HG03469 (cell line): ENCODE measurements around the gene CYP11A1.

ENCODE experiments used
- ATAC-seq: cut with Tn5 transposase; IDR thresholded peaks from one replicate; pipeline ENCODE4 v1.9.1; 2021; ENCODE audit warnings: mild to moderate bottlenecking, moderate library complexity, moderate number of reproducible peaks; ENCODE audit not compliant: unreplicated experiment

Gene CYP11A1

GRCh38 chr15:74350295-74351275, 16.9 kb downstream of the CYP11A1 start:
- no peak for ATAC-seq

DNA sequence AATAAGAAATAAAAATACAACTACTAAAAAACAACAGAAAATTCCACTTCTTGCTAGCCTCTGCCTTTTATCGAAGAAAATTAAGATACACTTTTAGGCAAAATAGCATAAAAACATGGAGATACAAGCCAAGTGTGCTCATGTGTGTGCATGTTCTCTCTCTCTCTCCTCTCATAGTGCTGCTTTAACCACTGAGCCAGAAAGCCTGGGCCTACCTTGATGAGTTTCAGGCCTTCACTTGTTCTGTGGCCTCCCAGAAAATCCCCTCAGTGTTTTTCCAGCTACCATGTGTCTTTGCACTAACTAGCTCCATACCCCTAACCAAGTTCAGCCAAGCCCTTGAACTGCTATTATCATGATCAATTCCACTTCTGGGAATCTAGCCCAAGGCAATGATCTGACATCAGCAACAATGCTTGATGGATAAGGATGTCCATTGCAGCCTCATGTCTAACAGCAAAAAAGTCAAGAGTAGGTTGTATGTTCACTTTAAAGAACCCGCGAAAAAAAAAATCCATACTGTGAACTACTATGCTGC, 18.1 kb downstream of the CYP11A1 start:
- no peak for ATAC-seq

DNA sequence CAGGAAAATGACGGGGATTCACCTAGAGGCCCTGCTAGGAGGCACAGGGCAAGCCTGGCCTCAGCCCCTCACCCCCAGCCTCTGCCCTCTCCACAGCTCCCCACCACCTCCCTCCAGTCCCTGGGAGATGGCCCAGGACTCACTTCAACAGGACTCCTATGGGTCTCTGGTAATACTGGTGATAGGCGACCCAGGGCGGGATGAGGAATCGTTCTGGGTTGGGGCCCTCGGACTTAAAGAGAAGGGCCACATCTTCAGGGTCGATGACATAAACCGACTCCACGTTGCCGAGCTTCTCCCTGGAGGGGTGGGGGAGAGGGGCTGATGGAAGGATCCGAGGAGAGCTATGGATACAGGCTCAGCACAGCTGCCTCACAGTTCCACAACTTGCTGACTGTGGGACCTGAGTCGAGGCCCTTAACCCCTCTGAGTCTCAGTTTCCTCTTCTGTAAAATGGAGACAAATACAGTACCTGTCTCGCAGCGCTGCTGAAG, 19.6 kb downstream of the CYP11A1 start:
- ATAC-seq: no peak

DNA sequence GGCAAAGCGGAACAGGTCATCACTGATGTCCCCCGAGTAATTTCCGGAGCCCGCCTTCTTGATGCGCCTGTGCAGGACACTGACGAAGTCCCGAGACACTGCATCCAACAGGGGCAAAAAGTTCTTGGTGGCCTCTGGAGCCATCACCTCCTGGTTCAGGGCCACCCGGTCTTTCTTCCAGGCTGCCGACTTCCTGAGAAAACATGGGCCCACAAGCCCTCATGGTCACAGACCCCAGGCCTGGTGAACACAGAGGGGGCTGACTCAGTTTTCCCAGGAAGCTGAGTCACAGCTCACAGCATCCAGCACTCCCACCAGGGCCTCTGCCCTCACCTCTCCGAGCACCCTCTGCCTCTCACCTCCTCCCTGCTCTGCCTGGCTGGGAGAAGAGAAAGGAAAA, 22.4 kb downstream of the CYP11A1 start:
- ATAC-seq: no peak

GRCh38 chr15:74343797-74344127, 23.7 kb downstream of the CYP11A1 start:
- ATAC-seq: no peak

DNA sequence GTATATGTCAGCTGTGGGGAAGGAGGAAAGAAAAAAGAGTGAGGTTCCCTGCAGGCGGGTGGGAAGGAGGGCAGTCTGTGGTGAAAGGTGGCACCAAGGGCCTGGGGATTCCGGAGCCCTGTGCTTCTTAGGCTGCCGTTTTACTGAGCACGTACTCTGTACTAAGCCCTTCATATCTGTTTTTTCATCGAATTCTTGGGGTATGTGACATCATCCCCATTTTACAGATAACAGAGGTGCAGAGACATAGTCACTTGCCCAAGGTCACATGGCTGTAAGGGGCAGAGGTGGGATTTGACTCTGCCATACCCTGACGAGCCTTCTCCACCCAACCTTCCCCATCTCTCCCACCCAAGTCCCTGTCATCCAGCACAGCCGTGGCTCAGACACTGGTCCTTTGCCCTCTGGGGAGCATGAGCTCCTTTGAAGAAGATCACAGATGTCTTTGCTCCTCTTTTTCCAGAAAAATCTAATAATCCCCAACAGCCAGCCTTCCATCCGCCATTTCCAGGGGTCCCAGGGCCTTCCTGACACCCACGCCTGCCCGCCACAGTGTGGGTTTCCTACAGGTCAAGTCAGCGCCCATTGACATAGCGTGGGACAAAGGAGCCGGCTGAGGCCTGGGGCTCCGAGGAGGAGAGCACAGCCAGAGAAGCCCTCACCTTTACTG, 24.2 kb downstream of the CYP11A1 start:
- no peak for ATAC-seq

DNA sequence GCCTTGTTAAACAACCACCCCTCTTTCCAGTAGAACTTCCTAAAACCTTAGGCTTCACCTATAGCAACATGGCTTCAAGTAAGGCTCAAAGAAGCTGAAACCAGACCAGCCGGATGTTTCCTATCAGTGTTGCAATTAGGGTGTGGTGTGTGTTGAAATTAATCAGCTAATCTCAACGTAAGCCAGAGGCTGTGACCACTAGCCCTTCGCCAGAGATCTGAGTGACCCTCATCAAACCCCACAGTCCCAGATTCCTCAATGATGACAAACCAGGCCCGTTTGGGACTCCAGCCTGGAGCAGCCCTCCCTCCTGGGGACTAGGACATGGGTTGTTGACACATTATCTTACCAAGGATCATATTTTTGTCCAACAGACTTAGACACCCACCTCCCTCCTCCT, 27.3 kb downstream of the CYP11A1 start:
- no peak for ATAC-seq

DNA sequence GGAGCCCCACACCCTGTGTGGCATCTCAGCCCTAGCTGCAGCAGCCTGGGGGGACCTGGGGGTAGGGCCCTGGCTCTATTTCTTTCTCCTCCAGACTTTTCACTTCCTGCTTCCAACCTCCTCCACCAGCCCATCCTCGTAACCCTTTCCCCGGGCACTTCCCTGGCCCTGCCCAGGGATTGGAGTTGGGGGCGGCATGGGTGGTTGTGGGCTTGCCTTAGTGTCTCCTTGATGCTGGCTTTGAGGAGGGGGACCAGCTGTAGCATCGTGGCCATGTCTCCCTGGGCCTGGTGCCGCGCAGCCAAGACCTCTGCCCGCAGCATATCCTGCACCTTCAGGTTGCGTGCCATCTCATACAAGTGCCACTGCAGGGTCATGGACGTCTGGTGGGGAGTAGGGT, 28.1 kb downstream of the CYP11A1 start:
- ATAC-seq: no peak

GRCh38 chr15:74338676-74339075, 28.8 kb downstream of the CYP11A1 start:
- ATAC-seq: no peak

- no peak for ATAC-seq
These were observed 29.7 kb downstream of the CYP11A1 start for GRCh38 chr15:74337607-74338211.

- no peak for ATAC-seq
These were observed 30.3 kb downstream of the CYP11A1 start for GRCh38 chr15:74337146-74337545.

DNA sequence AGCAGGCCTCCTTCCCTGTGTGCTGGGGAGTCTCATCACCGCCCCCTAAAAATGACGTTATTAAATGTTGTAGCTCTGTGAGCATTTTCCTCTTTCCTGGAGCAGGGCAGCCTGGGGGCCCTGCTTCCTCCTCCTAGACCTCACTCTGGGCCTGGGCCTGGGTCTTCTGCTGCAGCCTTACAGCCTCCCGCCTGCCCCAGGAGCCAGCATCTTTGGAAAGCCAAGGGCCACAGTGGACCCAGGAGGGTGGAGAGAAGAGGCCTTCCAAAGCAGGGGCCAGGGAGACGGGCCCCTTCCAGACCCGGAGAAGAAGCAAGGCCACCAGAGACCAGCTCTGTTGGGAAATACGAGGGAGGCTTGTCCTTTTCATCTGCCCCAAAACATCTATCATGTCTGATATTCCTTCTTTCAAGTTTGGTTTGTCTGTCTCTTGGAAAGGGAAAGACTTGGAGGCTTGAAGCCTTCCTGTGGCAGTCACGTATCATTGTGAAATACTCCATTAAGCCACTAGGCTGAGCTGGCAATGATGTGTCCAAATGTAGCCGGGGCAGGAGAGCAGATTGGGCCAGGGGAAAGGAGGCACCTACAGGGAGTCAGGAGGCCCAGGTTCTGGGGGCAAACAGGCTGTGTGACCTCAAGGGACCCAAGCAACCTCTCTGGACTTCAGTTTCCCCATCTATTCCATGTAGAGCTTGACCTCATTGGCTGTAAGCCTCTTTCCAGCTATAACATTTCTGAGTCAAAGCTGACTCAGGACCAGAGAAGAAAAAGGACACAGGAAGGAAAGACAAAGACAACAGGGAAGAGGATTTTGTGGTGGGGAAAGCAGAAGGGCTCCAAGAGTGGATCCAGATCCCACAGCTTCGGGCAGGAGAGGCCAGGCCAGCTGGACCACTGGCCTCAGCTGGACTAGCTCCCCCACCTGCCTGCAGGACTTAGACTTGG, 31.1 kb downstream of the CYP11A1 start:
- ATAC-seq: no peak

DNA sequence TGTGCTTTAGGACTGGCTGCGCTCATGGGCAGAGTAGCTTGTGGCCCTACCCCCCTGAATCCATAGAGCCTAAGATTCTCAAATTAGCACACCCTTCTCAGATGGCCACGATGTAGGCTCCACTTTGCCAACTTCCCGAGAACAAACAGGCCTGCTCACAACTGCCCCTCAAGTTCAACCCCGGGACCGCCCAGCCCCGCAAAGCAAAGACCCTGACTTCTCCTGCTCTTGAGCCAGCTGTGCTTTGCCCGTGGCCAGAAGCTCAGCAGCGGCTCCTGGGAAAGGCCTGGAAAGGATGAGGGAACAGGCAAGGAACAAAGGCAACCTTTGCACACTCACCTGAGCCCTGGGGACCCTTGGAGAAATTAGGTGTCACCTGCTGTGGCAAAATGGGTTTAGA, 32.0 kb downstream of the CYP11A1 start:
- no peak for ATAC-seq

DNA sequence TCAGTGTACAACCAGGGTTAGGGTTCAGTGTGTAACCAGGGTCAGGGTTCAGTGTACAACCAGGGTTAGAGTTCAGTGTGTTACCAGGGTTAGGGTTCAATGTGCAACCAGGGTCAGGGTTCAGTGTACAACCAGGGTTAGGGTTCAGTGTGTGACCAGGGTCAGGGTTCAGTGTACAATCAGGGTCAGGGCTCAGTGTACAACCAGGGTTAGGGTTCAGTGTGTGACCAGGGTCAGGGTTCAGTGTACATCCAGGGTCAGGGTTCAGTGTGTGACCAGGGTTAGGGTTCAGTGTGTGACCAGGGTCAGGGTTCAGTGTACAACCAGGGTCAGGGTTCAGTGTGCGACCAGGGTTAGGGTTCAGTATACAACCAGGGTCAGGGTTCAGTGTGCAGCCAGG, 33.3 kb downstream of the CYP11A1 start:
- no peak for ATAC-seq

DNA sequence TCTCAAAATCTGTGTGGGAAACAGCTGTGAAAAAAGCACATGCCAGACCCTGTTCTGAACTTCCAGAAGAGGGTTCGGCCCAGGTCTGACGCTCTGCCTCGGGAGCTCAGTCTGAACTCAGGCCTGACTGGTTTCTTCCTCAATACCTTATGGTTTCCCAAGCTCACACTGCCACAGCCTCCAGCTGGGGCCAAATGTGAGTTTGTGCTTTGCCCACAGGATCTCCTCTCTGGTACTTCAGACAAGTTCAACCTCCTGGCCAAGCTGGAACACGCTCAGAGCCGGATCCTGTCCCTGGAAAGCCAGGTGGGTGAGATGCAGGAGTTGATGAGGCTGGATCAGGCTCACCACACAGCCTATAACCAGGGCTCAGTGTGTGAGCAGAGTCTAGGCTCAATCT, 33.8 kb downstream of the CYP11A1 start:
- no peak for ATAC-seq

GRCh38 chr15:74333093-74333492, 34.4 kb downstream of the CYP11A1 start:
- no peak for ATAC-seq

GRCh38 chr15:74332611-74333010, 34.8 kb downstream of the CYP11A1 start:
- no peak for ATAC-seq

DNA sequence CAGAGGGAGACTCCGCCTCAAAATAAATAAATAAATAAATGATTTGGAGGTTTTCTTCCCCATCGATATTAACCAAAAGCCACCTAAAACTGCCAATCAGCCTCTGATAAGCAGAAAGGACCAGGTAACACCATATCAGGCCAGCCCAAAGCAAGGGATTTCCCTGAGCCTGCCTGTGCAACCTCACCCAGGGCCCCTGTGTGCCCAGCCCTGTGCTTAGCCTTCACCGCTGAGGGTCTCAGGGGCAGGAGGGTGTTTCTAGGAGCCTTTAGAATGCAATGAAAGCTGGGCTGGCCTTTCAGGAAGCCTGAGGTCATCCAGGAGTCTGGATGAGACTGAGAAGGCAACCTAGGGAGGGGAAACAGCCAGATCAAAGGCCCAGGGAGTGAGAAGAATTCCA, 35.4 kb downstream of the CYP11A1 start:
- no peak for ATAC-seq

DNA sequence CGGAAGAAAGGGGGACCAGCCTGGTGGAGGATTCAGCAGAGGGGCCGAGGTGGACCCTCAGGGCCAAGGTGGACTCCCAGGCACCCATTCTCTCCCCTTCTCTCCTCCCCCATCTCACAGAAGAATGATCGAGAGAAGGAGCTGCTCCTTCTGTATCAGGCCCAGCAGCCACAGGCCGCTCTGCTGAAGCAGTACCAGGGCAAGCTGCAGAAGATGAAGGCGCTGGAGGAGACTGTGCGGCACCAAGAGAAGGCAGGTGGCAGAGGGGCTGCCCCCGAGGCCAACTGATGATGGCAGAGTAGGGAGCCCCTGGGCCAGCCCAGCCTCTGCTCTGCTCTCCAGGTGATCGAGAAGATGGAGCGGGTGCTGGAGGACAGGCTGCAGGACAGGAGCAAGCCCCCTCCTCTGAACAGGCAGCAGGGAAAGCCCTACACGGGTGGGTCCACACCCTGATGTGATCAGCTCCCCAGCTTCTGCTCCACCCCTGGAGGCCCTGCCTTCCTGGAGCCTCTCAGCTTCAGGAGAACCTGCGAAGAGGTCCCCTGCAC, 36.5 kb downstream of the CYP11A1 start:
- ATAC-seq: no peak
